Left ventricle myocardium superior (tissue), 1 donor: ENCODE data around the gene CDH13. TPM values are rescaled to one million over a fixed set of nuclear protein-coding genes. Genes with fewer than 3 reads are reported as not detected.

Source experiments
- ATAC-seq: fragments of 200-7000 bp; cut with Tn5 transposase; one replicate; pipeline ENCODE4 v1.9.1; 2020; ENCODE audit warnings: mild to moderate bottlenecking, moderate library complexity
- DNase-seq: peaks from one replicate; pipeline ENCODE4 v3.0.0-alpha.2; 2020
- intact Hi-C: fragments of 100-400 bp; cut with micrococcal nuclease; formaldehyde crosslinking; loops from one replicate; pipeline ENCODE4 v1.11.0; 2022
- total RNA-seq: library from RNA; stranded (reverse); fragmentation: NEBNext Ultra II Directional; extraction: Animal tissue kit (Norgen Biotek cat#: 25700); gene quantifications from one replicate; pipeline ENCODE4 v1.2.1, GENCODE V29; 2021
- donor health status: DM: no; HTN: yes; CAD: no; lungs with severe emphysema.

CDH13 gene
- total RNA-seq, 1 donor from 2014 or later: 167 TPM

DNA sequence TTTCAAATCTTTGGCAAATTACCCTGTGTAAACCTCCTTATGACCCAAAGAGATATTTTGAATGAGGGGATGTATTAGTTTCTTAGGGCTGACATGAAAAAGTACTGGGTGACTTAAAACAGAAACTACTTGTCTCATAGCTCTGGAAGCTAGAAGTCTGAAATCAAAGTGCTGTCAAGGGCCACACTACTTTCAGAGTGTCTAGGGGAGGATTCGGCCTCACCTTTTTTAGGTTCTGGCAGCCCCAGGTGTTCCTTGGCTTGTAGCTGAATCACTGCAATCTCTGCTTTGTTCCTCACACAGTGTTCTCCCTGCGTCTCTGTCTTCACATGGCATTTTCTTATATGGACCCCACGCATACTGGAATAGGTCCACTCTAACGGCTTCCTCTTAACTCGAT is 322.2 kb downstream of the CDH13 start:
- ATAC-seq (no peak), DNase-seq (no peak)
- intact Hi-C loops: no loop called here

- intact Hi-C loops: no loop called here
- DNase-seq: no peak
- ATAC-seq: no peak
Observed at GRCh38 chr16:82953517-82953916, 326.7 kb downstream of the CDH13 start.

- ATAC-seq: no peak
- intact Hi-C loops: no loop called here
- DNase-seq: no peak
Observed at GRCh38 chr16:82954224-82954929, 327.6 kb downstream of the CDH13 start.

- no peak for ATAC-seq
- DNase-seq: no peak
- intact Hi-C loops: no loop called here
Observed at GRCh38 chr16:82955741-82956348, 329.1 kb downstream of the CDH13 start.

GRCh38 chr16:82957212-82957611 is 330.4 kb downstream of the CDH13 start:
- no peak for DNase-seq

DNA sequence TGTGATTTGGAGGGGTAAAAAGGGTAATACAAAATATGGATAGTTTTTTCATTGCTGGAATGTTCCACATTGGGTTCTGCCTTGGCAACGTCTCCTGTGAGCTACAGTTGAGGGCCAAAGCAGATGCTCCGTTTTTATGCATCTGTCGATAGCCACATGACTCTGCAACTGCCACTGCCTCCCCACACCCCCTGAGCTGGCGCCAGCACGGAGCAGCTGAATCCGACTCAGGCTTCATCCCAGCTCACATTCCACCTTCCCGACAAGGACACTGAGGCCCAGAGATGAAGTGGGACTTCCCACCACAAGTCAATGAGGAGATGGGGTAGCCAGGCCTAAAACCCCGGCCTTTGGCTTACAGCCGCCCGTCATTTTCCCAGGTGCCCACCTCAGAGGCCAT is 334.1 kb downstream of the CDH13 start:
- intact Hi-C loops: no loop called here
- no peak for ATAC-seq
- DNase-seq: no peak

More at GRCh38 chr16:82957212-82957611, 330.4 kb downstream of the CDH13 start:
- intact Hi-C loops: no loop called here
- ATAC-seq: no peak

- intact Hi-C loops: no loop called here
- no peak for DNase-seq
- no peak for ATAC-seq
Observed at GRCh38 chr16:82963653-82964052, 336.9 kb downstream of the CDH13 start.

- peak; percentile 78 for ATAC-seq
- no peak for DNase-seq
- intact Hi-C loops: no loop called here
Observed at GRCh38 chr16:82965808-82966207, 339.0 kb downstream of the CDH13 start.

DNA sequence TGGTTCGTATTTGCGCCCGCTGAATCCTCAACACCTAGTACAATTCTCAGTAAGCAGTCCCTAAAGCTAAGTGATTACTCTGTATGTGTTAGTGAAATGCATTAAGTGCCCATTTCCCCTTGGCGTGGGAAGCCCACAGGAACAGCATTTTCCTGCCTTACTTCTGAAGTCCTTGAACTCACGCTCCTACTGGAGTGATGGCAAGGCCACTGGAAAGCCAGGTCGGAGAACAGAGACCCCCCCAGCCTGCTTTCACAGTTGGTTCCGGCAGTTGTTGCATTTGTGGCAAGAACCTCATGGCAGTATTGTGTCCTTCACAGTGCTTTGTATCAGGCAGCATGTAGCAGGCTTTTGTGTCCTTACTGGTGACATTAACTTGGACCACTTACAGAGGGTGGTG is 340.7 kb downstream of the CDH13 start:
- intact Hi-C loops: no loop called here
- DNase-seq (no peak), ATAC-seq (no peak)

DNA sequence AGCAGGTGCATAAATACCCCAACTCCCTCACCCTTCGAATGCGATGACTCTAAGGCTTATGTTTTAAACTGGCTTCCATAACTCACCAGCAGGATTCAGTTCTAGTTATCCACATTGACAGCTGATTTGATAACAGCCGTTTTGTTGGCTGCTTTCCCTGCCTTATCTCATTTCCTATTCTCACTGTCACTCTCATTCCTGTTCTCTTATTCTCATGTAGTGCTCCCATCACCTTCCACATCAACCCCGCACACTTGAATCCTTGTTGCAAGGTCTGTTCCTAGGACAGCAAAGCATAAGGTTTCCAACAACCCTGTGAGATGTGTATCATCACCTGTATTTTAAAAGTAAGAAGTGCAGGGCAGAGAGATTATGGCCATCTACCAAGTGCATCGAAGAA is 344.4 kb downstream of the CDH13 start:
- DNase-seq: no peak
- ATAC-seq: peak; percentile 23
- intact Hi-C loops: no loop called here

- ATAC-seq: no peak
- no peak for DNase-seq
- intact Hi-C loops: no loop called here
Observed at GRCh38 chr16:82972331-82972919, 345.7 kb downstream of the CDH13 start.

GRCh38 chr16:82979406-82980111 is 352.8 kb downstream of the CDH13 start:
- ATAC-seq: no peak
- DNase-seq: no peak
- intact Hi-C loops: no loop called here

GRCh38 chr16:82980810-82981209 is 354.0 kb downstream of the CDH13 start:
- intact Hi-C loops: no loop called here
- ATAC-seq: no peak
- DNase-seq: no peak

DNA sequence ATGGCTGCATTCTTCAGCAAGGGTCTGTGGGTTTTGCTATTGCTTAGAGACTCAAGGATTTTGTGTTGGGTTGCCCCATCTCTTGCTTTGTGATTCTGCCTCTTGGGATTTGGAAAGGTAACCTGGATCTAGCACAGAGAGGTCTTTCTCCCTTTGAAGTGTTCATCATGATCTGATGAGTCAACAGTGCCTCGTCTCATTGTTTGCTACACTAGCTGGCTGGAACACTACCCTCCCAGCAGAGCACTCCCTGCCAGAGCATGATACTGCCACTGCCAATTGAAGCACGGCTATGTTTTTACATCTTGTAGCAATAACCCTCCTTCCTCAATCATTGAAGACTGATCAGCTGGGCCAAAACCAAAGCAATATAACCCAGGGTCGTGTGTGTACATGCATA is 361.0 kb downstream of the CDH13 start:
- no peak for ATAC-seq
- DNase-seq: no peak
- intact Hi-C loops: no loop called here

GRCh38 chr16:82990155-82990554 is 363.4 kb downstream of the CDH13 start:
- intact Hi-C loops: no loop called here
- ATAC-seq (no peak), DNase-seq (no peak)

GRCh38 chr16:82991410-82991809 is 364.6 kb downstream of the CDH13 start:
- DNase-seq (no peak), ATAC-seq (no peak)
- intact Hi-C loops: no loop called here

- no peak for ATAC-seq
- DNase-seq: no peak
- intact Hi-C loops: no loop called here
Observed at GRCh38 chr16:82991966-82992675, 365.4 kb downstream of the CDH13 start.

DNA sequence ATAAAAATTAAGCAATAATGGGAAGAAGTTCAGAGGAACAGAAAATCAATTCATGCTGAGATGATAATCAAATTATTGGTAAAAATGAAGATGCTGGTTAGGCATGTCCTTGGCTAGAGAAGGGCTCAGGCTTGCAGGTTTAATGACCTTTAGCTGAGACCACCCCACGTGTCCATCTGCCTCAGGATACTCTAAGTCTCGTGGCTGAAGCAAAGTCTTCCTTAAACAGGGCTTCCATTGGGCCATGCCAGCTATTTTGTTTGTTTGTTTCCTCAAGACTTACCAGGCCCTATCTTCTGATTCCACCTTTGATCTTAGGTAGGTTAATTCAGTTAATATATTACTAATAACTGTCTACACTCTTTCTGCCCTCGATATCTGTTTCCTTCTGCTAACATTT is 366.0 kb downstream of the CDH13 start:
- intact Hi-C loops: no loop called here
- DNase-seq (no peak), ATAC-seq (no peak)

GRCh38 chr16:82993415-82993814 is 366.6 kb downstream of the CDH13 start:
- intact Hi-C loops: no loop called here
- DNase-seq (no peak), ATAC-seq (no peak)

GRCh38 chr16:82993926-82994325 is 367.2 kb downstream of the CDH13 start:
- no peak for DNase-seq
- intact Hi-C loops: no loop called here
- no peak for ATAC-seq
